GM19397 (cell line): ENCODE results near the gene SH3PXD2A.
A peak's percentile ranks its signal among the peaks of the same experiment; 100 is the strongest.
"Not testable (repeated sequence)": the region's sequence is repeated elsewhere in the genome, so short reads cannot be mapped to it uniquely, and the experiment has no call there.

ENCODE experiments used
- ATAC-seq: cut with Tn5 transposase; IDR thresholded peaks from one replicate; pipeline ENCODE4 v1.9.1; 2021; ENCODE audit warnings: mild to moderate bottlenecking, moderate library complexity; ENCODE audit not compliant: unreplicated experiment

The SH3PXD2A gene

DNA sequence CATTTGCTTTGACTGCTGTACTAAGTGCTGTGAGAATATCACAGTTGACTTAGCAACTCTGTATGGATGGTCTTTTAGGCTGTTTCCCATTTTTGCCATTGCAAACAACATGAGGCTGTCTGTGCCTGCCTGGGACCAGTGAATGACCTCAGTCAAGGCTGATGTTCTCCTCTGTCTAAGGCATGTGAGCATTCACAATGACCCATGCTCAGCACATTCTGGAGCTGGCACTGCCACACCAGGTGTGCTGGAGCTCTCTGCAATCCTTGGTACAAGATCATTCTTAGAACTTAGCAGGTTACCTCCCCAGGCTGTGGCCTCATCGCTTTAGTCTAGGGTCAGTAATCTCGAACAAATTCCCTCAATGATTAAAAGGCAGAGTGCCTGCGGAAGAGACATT, 61.9 kb downstream of the SH3PXD2A start:
- ATAC-seq = no peak

DNA sequence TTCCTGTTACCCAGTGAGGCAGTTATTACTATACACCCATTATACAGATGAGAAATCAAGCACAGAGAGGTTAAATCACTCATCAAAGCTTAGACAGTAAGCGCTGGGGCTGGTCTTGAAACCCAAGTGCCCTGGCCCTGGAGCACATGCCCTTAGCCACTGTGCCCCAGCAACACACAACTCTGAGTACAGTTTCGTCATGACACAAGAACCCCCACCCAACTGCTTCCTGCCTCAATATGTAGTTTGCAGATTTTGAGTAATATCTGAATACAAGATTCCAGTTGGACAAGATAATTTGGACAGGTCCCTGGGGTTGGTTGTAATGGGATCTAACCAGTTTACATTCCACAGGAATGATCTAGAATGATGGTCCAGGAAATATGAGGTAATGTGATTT, 62.8 kb downstream of the SH3PXD2A start:
- ATAC-seq = no peak

DNA sequence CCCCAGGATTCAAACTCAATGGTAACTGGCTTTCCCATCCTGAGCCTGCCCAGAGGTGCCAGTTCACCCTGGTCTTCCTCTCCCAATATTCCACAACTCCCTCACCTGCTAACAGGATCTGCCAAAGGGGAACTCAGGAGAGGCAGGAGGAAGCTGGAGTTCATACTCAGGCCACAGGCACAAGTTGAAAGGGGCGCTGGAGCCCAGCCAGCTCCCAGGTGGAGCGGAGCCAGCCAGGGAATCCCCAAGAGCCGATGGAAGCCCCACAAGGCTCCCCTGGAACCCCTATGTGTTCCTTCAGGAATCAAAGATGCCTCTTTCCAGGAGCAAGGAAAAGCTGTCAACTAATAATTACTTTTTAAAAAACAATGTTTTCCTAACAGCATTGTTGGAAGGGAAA, 63.5 kb downstream of the SH3PXD2A start:
- no peak for ATAC-seq

DNA sequence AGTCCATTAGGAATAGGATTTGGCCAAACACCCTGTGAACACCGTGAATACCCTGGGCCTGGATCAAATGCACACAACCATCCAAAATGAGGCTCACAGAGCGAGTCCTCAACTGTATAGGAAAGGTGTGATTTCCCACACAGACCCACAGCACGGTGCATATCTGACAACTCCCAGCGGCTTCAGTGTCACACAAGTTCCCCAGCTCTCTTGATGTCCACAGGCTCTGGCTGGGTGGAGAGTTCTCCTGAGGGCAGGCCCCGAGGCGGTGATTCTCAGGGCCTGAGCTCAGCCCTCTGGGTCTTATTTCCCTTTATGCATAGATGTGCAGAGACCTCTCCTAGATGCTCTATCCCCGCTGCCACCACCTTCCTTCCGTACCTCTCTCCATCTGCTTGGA, 64.1 kb downstream of the SH3PXD2A start:
- no peak for ATAC-seq

DNA sequence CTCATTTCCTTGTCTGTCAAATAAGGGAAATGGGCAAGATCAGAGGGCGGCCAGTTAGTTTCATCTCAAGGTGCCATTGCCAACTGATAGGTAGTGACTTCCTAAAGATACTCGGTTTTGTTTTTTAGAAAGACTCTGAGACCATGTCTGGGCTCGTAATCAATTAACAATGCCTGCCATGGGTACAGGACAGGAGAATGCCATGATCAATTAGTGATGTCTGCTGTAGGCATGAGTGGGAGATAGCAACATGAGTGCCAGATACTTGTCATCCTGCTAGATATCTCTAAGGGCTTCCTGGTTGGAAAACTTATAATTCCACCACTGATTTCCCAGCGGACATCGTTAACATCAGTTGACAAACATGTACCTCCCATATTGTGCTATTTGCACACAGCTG, 64.8 kb downstream of the SH3PXD2A start:
- no peak for ATAC-seq

DNA sequence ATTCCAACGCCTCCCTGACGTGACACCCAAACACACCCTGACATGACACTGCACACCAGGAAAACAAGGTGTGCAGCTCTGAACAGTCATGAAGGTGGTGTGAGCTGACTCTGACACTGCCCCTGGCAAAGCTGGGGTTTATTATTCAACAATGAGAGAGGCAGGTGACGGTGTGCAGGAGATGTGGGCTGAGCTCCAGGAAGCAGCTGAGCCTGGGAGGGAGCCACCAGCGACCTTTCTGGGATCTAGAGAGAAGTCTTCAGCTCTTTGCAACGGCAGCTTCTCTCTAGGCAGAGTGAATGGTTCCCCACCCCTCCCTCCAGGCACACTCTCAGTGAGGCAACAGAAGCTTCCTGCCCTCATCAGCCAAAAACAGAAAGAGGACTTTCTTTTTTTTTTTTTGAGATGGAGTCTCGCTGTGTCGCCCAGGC, 65.6 kb downstream of the SH3PXD2A start:
- ATAC-seq = no peak

DNA sequence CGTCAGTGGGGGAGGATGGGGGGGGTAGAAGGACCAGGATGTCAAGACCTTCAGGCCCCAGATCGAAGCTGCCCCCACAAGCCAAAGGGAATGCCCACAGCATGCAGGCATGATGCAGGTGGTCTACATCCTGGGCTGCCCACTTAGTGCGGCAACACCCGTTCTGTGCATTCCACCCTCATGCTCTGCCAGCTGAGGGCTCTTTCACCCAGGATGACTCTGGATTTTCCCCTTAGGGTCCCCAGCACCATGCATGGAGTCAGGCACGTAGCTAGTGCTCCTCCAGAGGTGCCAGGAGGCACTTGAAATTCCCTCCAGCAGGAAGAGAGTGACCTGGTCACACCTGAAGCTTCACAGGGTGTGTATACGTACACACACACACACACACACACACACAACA, 66.2 kb downstream of the SH3PXD2A start:
- ATAC-seq = no peak

DNA sequence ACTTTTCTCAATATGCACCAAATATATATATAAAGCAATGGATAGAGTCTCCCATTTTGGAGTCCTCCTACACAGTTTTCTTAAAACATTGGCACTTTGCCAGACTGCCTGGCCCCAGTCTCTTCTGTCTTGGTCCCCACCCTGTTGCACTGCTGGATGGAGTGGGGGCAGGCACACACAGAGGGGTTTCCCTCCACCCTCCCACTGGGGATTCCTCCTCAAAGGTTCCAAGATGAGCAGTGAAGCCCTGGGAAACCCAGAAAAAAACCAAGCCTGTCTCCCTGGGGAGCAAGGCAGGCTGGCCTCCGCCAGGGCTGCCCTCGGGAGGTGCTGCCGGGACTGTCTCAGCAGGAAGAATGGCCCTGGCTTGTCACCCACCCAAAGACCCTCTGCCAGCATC, 68.0 kb downstream of the SH3PXD2A start:
- ATAC-seq = no peak

DNA sequence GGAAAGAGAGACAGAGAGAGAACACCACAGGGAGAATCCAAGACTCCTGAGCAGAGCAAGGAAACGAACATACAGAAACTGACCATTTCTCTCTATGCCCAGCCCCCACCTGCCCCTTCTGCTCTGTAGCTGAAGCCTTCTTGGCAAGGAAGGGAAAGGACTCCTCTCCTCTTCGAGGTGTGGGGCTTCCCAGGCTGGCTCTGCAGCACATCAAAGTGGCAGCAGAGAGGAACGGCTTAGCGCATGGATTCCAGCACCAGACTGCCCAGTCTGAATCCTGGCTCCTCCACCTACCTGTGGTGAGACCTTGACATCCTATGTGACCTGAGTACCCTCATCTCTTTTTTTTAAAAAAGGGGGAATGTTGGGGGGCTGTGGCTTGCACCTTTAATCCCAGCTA, 69.4 kb downstream of the SH3PXD2A start:
- no peak for ATAC-seq

DNA sequence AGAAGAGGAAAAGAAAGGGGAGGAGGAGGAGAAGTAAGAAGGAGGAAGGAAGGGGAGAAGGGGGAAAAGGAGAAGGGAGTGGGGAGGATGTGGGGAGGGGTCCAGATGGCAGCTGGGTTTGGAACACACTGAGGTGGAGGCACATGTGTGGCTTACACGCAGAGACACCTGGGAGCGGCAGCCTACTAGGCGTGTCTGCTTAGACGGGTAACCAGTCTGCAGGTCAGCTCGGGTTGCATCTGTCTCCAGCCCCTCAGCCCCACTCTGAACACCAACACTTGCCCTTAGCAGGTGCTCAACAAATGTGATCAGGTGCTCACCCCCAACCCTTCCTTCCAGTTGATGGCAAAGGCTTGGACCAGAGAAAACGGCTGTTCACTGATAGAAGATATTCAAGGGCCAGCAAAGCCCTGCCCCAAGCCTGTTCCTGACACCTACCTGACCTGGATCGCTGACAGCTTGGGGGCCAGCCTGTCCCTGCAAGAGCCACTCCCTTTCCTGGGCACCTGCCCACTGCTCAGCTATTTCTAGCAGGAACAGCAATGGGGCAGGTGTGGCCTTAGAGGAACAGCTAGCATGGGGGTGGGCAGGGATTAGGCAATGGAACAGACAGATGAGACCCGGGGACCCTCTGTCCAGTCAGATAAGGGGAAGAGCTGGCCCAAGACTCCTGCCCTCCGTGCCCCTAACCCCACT, 70.5 kb downstream of the SH3PXD2A start:
- ATAC-seq = no peak

DNA sequence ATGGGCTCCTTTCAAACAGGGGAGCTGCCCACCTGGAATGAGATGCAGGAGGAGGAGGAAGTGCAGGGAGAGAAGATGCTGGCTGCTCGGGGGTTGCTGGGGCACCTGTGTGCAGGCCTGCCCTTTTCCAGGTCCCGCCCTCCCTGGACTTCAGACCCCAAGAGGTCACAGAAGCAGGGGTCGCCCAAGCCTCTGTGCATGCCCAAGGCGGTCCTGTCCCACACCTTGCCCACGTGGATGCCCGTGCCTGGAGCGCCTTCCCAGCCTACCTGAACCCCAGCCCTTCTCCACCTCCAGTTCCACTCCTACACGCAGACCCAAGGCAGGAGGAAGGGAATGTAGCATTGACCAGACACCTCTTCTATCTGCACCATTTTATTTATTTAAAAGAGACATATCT, 71.3 kb downstream of the SH3PXD2A start:
- no peak for ATAC-seq

DNA sequence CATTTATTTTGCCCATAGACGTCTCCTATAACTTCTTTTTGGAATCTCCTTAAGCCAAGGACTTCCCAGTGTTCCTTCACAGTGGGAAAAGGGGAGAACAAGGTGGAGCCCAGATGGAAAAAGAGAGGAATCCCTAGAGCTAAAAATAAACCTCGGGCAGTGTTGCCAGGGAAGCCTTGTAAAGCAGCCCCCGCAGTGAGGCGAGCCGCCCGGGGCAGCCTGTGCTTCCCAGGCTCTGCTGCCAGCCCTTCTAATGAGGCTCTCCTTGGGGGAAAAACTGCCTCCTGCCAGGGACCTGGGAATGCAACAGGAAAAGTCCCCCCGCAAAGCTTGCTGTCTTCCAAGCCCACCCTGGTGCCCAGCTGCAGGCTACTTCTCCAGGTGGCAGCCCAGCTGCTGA, 71.7 kb downstream of the SH3PXD2A start:
- ATAC-seq = no peak

DNA sequence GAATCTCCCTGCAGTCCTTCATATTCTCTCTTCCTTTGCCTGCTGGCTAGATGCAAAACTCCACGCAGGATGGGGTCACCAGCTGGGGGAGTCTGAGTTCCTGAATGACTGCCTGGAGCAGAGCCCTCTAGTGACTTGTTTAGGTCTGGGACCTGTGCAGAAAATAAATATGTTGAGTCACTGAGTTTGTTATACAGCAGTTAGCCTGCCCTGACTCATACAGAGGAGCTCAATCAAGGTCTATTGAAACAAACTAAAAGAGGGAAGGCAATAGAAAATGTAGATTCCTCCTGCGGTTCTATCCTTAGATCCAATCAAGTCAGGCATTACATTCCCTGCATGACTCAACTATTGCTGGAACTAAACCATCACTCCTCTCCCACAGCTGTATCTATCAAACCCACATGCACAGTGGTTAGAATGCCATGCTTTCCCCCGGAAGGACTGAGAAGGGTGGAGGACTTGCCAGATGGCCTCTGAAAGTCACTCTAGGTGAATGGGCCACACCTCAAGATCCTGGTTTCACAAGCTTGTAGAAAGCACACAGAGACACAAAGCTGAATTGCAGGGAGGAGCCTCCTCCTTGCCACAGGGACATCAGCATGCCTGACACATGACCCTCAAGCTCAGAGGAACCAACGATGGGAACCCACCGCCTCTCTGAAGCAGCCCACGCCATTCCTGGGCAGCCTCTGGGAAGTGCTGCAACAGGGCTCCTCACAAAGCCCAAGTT, 73.9 kb downstream of the SH3PXD2A start:
- ATAC-seq = no peak

DNA sequence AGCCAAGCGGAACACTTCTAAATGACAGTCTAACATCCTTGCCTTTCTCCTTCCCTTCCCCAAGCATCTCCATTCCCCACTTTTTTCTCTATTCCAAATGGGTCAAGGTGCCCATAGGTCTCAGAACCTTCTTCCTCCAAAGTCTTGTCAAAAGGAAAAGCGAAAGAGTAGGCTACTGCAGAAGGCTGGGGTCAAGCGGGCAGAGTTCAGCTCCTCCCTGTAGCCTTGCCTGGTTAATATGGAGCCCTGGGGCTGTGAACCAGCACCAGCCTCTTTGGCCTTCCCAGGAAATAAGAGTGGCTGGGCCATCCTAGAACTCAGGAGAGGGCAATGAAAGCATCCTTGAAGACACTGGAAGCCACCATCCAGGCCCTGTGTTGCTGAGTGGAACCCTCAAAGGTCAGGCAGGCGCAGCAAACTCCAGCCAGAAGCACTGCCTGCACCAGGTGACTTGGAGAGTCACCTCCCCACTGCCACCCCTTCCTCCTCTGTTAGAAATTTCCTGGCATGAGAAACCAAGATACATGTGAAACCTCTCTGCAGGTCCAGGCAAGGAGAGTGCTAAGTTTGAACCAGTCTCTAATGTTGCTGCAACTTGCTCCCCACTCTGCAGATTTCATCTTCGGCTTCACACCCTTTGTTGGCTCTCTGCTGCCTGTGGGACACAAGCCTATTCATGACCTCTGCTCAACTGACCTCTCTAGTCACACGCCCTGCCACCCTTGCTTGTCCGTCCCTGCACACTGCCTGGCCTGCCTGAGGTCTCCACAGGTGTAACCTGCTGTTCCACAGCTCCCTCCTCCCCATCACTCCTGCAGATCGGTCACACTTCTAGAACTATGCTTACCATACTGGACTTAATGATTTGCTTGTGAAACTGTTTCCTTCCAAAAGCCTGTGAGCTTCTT, 74.9 kb downstream of the SH3PXD2A start:
- no peak for ATAC-seq

DNA sequence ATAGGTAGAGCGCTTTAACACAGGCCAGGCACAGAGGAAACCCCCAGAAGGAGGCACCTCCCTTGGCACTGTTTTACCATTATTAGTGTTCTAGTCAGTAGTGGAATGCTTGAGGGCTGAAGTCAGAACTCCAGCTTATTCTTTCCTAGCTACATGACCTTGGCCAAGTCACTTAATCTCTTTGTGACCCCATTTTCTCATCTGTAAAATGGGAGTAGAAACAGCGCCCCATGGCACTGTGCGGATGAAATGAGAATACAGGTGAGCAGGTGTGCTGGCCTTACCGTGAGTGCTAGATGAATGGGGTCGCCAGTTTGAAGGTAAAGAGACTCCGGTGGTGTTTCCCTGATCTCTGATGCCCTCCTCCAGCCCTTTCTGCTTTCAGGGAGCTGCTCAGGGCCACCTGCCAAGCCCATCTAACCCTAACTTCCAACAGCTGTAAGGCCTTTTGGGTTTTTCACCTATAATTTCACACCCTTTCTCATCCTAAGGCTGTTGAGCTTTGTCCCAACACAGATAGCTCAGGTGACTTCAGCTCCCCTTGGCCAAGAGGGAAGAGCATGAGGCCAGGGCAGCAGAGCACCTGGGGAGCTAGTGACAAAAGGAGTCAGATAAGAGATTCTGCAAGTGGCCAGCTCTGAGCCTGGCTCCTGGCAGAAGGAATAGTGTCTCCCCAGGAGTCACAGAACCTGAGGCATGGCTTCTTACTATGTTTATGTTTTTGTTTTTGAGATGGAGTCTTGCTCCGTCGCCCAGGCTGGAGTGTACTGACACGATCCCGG, 76.8 kb downstream of the SH3PXD2A start:
- ATAC-seq = no peak

DNA sequence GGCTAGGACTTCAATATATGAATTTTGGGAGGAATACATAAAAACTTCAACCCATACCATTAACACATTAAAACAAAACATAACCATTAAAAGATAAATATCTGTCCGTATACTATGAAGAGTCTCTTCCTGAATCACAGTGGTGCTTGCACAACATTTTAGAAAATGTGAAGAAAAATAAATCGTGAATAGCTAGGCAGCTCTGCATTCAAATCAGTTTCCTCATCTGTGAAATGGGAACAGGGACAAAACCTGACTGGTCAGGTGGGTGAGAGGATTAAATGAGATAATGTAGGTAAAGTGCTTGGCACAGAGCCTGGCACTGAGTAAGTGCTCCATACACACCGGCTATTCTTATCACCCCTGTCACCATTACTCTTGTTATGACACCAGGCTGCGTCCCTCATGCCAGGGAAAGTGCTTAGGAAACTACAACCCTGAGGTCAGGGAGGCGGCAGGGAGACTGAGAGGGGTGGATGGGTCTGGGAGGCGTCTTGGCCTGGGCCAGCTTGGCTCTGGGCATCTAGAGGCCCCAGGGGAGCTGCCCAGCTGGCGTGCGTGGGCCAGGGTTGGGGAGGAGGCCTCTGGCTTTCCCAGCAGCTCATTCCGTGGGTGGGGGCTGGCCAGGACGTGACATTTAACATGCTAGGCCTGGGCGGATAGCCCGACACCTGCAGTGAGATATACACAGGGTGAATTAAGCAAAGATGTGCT, 78.3 kb downstream of the SH3PXD2A start:
- ATAC-seq = no peak

DNA sequence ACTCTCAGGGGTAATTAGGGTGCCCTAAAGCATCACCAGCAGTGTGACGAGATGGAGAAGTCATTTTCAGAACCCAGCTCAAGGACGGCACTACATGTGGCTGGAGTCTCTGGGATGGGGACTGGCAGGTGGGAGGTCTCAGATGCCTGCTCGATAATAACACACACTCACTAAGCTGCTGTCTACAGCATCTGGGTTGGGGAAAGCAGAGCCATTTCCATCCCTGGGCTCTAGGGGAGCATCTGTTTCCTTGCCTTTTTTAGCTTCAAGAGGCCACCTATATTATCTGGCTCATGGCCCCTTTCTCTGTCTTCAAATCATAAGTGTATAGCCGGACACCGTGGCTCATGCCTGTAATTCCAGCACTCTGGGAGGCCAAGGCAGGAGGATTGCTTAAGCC, 79.6 kb downstream of the SH3PXD2A start:
- no peak for ATAC-seq

DNA sequence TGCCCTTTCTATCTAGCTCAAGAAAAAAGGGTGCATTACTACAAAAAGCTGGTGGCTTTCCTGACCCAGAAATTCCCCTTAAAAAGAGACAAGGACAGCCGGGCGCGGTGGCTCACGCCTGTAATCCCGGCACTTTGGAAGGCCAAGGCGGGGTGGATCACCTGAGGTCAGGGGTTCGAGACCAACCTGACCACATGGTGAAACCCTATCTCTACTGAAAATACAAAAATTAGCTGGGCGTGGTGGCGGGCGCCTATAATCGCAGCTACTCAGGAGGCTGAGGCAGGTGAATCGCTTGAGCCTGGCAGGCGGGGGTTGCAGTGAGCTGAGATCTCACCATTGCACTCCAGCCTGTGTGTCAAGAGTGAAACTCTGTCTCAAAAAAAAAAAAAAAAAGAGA, 82.5 kb downstream of the SH3PXD2A start:
- ATAC-seq = not testable (repeated sequence)

DNA sequence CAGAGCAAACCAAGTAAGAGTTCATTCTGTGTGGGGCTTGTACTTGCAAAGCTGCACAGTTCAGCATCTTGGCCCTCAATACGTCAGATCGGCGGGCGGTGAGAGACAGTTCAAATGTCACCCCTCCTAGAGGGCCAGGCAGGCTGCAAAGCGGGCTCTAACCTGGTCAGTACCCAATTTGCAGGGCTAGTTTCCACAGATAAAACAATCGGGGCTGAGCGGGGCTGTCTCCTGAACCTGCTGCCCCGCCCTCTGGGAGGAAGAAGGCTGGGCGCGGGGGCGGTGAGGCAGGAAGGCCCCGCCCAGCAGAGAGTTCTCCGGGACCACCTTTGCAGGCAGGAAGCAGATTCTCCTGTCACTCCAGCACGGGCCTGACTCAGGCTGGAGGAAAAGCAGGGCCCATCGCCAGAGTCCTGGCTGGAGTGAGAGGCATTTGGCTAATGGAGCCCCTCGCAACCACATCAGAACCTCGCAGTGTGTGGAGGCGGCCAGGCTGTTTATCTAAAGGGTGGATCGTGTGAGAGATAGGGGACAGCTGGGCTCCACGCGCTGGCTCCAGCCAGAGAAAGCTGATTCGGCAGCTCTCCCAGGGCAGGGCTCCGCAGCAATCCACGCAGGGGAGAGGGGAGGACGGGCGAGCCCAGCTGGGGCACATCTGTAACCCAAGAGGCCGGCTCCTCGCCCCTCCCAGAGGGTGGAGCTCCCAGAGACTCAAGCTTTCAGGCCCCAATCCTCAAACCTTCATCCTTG, 83.1 kb downstream of the SH3PXD2A start:
- peak; percentile 70 for ATAC-seq

DNA sequence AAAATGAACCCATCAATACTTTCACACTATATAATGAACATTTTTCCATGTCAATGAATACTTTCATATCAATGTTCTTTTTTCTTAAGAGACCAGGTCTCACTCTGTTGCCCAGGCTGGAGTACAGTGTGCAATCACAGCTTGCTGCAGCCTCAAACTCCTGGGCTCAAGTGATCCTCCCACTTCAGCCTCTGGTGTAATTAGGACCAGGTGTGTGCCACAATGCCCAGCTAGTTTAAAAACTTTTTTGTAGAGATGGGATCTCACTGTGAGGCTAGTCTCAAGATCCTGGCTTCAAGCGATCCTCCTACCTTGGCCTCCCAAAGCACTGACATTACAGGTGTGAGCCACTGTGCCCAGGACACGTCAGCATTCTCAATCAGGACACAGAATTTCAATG, 85.2 kb downstream of the SH3PXD2A start:
- no peak for ATAC-seq
